Endothelial cell of umbilical vein (primary cell): ENCODE results near the gene FAM161B.

Source experiments
- CTCF ChIP-seq, 2 donors: IDR thresholded peaks; 1 replicate in 1 of 2; 2 replicates in 1 of 2; pipeline ENCODE4 v1.5.1; 2011; ENCODE audit warnings: low read length in 2 of 2, mild to moderate bottlenecking in 2 of 2, moderate library complexity in 2 of 2, control low read depth in 1 of 2, inconsistent platforms in 1 of 2, low read depth in 1 of 2; ENCODE audit not compliant: insufficient read depth in 1 of 2; ENCODE audit errors: extremely low read depth in 1 of 2
- EZH2 ChIP-seq: IDR thresholded peaks from 2 replicates; pipeline ENCODE4 v1.6.1; 2012; ENCODE audit warnings: borderline replicate concordance, low read depth, mild to moderate bottlenecking, moderate library complexity, low read length, inconsistent platforms; ENCODE audit not compliant: severe bottlenecking
- FOS ChIP-seq: IDR thresholded peaks from 2 replicates; pipeline ENCODE4 v1.6.1; 2011; ENCODE audit warnings: mild to moderate bottlenecking, low read length, moderate library complexity, borderline replicate concordance; ENCODE audit not compliant: insufficient read depth
- GATA2 ChIP-seq: IDR thresholded peaks from 2 replicates; pipeline ENCODE4 v1.7.0; 2011; ENCODE audit warnings: low read depth, mild to moderate bottlenecking, moderate library complexity, mixed read lengths, low read length; ENCODE audit not compliant: insufficient read length, insufficient read depth
- JUN ChIP-seq: IDR thresholded peaks from 2 replicates; pipeline ENCODE4 v1.6.1; 2011; ENCODE audit warnings: borderline replicate concordance, low read depth; ENCODE audit not compliant: insufficient read length, insufficient read depth
- MYC ChIP-seq: IDR thresholded peaks from one replicate; pipeline ENCODE4 v1.6.1; 2011; ENCODE audit warnings: mild to moderate bottlenecking, low read depth, low read length
- POLR2A ChIP-seq: IDR thresholded peaks from 2 replicates; pipeline ENCODE4 v1.6.1; 2012; ENCODE audit warnings: low read depth, mild to moderate bottlenecking, control low read depth, low read length
- POLR2AphosphoS5 ChIP-seq: IDR thresholded peaks from 2 replicates; pipeline ENCODE4 v1.6.1; 2012; ENCODE audit warnings: low read depth, mild to moderate bottlenecking, control low read depth, low read length, moderate library complexity; ENCODE audit not compliant: insufficient read depth
- TF ChIP-seq, protein P1 (sequence below): IDR thresholded peaks from 2 replicates; pipeline ENCODE4 v1.6.1; 2011; ENCODE audit not compliant: insufficient read depth, insufficient read length

DNA sequence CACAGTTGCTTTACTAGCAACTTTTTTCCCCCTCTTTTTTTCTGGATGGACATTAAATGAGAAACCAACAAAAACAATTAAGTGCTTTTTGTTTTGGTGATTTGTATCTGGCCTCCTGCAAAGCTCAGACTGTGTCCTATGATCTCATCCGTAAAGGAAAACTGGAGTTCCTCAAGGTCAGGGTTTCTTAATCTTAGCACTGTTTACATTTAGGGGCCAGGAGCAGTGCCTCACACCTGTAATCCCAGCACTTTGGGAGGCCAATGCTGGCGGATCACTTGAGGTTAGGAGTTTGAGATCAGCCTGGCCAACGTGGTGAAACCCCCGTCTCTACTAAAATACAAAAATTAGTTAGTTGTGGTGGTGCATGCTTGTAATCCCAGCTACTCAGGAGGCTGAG is 41.2 kb upstream of the FAM161B start:
- TF ChIP-seq CTCF (IDR thresholded peaks at IDR 0.05; ENCODE audit: extremely low read depth in 1 of 2, insufficient read depth in 1 of 2, low read depth in 1 of 2, low read length in 2 of 2): no peak
- TF ChIP-seq, protein P1, sequence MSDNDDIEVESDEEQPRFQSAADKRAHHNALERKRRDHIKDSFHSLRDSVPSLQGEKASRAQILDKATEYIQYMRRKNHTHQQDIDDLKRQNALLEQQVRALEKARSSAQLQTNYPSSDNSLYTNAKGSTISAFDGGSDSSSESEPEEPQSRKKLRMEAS: no peak
- no peak for TF ChIP-seq MYC
- no peak for TF ChIP-seq EZH2
- TF ChIP-seq POLR2AphosphoS5: no peak
- TF ChIP-seq POLR2A: no peak
- TF ChIP-seq JUN: no peak
- no peak for TF ChIP-seq GATA2
- TF ChIP-seq FOS: no peak
